Kidney epithelial cell (primary cell): ENCODE results near the gene MRPS11. TPM values are rescaled to one million over a fixed set of nuclear protein-coding genes. Genes with fewer than 3 reads are reported as not detected.
"Not testable (repeated sequence)": the region's sequence is repeated elsewhere in the genome, so short reads cannot be mapped to it uniquely, and the experiment has no call there.

Source experiments
- DNase-seq: peaks from one replicate; pipeline ENCODE4 v3.0.0-alpha.2; 2010; ENCODE audit warnings: low read depth
- H3K27me3 ChIP-seq: 2 replicates; pipeline ENCODE4 v1.6.0; 2011; ENCODE audit warnings: low read length; ENCODE audit not compliant: control insufficient read depth, insufficient read depth
- H3K36me3 ChIP-seq: 2 replicates; pipeline ENCODE4 v1.5.1; 2011; ENCODE audit warnings: low read length; ENCODE audit not compliant: control insufficient read depth, insufficient read depth
- H3K4me3 ChIP-seq: 2 replicates; pipeline ENCODE4 v1.5.1; 2011; ENCODE audit warnings: low read depth, mild to moderate bottlenecking, control low read depth, low read length
- total RNA-seq: library from RNA; depleted of rRNA; stranded (reverse); fragments of >200 nt; gene quantifications from 2 replicates; pipeline ENCODE4 v1.2.3, GENCODE V29; 2015
- TF ChIP-seq, protein P1 (sequence below): IDR thresholded peaks from 2 replicates; pipeline ENCODE4 v1.5.1; 2011; ENCODE audit warnings: mild to moderate bottlenecking, moderate library complexity, low read length, control low read depth, inconsistent platforms; ENCODE audit not compliant: insufficient read depth, poor library complexity, severe bottlenecking

Gene MRPS11
- total RNA-seq, 1 donor from 2014 or later: 40.5 TPM

DNA sequence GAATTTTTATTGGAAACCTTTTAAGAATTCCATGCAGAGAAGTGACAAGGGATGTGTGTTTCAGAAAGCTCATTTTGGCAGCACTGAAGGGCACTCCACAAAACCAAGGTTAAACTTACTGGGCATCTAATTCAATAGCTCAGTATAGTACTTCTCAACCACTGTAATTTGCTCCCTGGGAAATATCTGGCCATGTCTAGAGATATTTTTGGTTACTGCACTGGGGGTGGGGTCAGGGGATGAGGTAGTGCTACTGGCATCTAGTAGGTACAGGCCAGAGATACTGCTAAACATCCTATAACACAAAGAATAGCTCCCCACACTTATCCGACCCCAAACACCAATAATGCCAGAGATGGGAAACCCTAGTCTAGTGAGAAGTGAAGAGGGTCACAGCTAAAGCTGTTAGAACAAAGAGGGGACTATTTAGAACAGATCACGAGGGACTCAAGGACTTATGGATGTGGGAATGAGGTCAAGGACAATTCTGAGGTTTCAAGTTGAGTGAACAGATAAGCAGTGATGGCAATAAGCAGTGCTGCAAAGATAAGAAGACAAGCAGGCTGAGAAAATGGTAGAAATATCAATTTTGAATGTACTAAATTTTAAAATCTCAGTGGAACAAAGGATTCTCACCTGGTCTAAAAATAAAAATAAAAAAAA, 3.5 kb upstream of the MRPS11 start:
- H3K4me3 ChIP-seq: no peak overlapping the region
- DNase-seq: no peak
- H3K27me3 ChIP-seq: no peaks in the 10 kb centered on the region
- H3K36me3 ChIP-seq: peaks cover 2% of the 10 kb centered on the region
- TF ChIP-seq, protein P1, sequence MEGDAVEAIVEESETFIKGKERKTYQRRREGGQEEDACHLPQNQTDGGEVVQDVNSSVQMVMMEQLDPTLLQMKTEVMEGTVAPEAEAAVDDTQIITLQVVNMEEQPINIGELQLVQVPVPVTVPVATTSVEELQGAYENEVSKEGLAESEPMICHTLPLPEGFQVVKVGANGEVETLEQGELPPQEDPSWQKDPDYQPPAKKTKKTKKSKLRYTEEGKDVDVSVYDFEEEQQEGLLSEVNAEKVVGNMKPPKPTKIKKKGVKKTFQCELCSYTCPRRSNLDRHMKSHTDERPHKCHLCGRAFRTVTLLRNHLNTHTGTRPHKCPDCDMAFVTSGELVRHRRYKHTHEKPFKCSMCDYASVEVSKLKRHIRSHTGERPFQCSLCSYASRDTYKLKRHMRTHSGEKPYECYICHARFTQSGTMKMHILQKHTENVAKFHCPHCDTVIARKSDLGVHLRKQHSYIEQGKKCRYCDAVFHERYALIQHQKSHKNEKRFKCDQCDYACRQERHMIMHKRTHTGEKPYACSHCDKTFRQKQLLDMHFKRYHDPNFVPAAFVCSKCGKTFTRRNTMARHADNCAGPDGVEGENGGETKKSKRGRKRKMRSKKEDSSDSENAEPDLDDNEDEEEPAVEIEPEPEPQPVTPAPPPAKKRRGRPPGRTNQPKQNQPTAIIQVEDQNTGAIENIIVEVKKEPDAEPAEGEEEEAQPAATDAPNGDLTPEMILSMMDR: no peak

DNA sequence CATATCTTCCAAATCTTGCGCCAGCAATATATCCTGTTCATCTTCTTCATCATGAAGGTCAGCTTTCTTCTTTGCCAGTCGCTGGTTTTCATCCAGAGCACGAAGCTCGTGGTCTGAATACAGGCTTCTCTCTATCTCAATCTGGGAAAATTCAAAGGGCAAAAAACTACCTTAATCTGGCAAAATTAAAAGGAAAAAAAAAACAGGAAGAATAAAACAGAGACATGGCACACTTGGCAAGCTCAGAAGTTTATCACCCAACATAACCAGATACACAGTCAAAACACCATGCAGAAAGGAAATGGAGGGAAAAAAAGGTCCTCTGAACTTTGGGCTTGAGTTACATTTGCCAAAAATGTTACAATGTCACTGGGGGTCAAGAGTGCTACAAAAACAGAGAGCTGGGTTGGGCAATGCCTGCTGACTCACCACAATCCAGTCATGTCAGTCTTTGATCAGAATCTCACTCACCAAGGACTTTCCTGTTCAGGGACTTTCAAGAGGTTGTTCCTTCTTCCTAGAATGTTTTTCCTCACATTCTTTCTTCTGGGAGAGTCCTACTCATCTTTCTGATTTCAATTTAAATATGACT, 1.8 kb upstream of the MRPS11 start:
- no peak overlapping the region for H3K4me3 ChIP-seq

DNA sequence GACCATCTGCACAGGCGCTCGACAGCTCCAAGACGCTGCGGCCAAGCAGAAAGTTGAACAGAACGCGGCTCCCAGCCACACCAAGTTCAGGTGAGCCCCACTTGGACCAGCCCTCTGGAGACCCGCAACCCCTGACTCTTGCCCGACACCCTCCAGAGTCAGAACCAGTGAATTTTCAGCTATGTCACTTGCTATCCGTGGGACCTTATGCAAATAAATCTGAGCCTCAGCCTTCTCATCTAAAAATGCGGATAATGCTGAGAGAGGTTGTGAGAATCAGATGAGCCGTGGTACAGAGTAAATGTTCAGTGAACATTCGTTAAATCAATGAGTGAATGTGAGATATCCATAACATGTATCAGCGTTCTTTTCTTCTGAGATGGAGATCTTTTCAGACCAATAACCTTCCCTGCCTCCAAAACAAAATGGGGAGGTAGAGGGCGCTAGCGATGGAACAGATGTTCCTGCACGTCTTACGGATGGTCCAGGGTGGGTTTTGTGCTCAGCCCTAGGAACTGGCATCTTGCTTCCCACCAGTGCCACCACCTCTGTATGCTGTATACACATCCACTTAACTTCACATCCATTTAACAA, 524 bp downstream of the MRPS11 start:
- TF ChIP-seq, protein P1: peak; percentile 22
- no peak for DNase-seq
- no peaks in the 10 kb centered on the region for H3K27me3 ChIP-seq
- no peaks in the 10 kb centered on the region for H3K36me3 ChIP-seq
- H3K4me3 ChIP-seq: peak overlapping the region; percentile 98

More for the DNA sequence above, 1.8 kb upstream of the MRPS11 start:
- no peak for DNase-seq
- no peaks in the 10 kb centered on the region for H3K27me3 ChIP-seq
- TF ChIP-seq, protein P1: no peak
- H3K36me3 ChIP-seq: no peaks in the 10 kb centered on the region

DNA sequence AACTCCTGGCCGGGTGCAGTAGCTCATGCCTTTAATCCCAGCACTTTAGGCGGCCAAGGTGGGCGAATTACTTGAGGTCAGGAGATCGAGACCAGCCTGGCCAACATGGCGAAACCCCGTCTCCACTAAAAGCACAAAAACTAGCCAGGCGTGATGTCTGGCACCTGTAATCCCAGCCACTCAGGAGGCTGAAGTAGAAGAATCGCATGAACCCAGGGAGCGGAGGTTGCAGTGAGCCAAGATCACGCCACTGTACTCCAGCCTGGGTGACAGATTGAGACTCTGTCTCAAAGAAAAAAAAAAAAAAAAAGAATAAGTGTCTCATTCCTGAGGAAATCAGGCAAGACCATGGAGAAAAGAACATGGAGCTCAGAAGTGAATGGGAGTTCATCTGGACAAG, 1.2 kb downstream of the MRPS11 start:
- not testable (repeated sequence) for H3K27me3 ChIP-seq, H3K4me3 ChIP-seq, H3K36me3 ChIP-seq, DNase-seq

DNA sequence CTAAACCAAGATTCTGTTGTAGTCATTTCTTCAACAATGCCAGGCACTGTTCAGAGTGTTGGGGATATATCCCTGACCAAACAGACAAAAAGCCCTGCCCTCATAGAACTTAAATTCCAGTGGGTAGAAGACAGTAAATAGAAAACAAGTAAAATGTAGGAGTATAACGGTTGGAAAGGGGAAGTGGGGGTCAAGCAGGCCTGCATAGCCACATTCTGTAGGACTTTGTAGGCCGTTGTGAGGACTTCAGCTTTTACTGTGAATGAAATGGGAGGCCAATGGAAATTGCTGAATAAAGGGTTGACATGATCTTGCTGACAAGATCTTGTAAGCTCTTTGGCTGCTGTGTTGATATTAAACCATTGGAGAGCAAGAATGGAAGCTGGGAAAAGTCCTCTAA, 1.8 kb downstream of the MRPS11 start:
- Histone ChIP-seq H3K36me3 (no peaks in the 10 kb centered on the region), H3K27me3 (no peaks in the 10 kb centered on the region), H3K4me3 (no peak overlapping the region)
- TF ChIP-seq, protein P1: no peak
- DNase-seq: no peak

DNA sequence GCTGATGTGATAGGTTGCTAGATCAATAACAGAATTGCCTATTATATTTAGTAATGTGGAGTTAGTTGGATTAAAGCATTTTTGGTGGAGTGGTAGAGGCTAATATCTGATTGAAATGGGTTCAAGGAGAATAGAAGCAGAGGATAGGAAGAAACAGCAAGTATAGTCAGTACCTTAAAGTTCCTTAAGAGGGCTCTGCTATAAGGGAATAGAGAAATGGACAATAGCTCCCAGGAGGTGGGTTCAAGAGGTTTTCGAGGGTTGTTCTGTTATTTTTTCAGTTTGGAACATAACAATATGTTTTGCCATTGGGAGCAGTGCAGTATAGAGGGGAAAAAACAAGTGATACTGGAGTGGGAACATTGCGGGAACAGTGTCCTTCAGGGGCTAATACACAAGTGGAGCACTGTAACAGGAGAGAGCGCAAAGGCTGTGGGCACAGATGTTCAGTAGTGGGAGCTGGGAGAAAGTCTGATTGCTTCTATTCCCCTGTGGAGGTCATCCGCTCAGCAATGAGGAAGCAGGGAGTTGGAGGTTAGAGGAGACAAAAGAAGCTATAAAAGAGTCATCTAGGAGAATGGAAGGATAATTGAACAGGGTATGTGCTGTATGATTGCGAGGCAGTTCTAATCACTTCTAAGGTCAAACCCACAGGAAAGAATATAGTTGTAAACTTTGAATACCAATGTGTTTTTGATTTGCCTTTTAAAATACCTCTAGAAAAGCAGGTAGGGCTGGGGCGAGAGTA, 3.3 kb downstream of the MRPS11 start:
- Histone ChIP-seq H3K36me3 (peaks cover 1% of the 10 kb centered on the region), H3K27me3 (no peaks in the 10 kb centered on the region), H3K4me3 (no peak overlapping the region)
- TF ChIP-seq, protein P1: no peak
- DNase-seq: no peak
